HL-60 (cell line): ENCODE data around the gene HNRNPF.

ENCODE experiments used
- CTCF ChIP-seq: IDR thresholded peaks from one replicate; pipeline ENCODE4 v1.5.1; 2011; ENCODE audit warnings: low read length, control low read depth, inconsistent platforms; ENCODE audit not compliant: insufficient read depth
- GABPA ChIP-seq: IDR thresholded peaks from 2 replicates; pipeline ENCODE4 v1.6.1; 2012; ENCODE audit warnings: low read depth
- POLR2AphosphoS5 ChIP-seq: IDR thresholded peaks from 2 replicates; pipeline ENCODE4 v1.6.1; 2012; ENCODE audit warnings: low read depth
- REST ChIP-seq: IDR thresholded peaks from 2 replicates; pipeline ENCODE4 v1.6.1; 2012; ENCODE audit warnings: low read depth; ENCODE audit not compliant: insufficient replicate concordance
- SPI1 ChIP-seq: IDR thresholded peaks from 2 replicates; pipeline ENCODE4 v1.6.1; 2012; ENCODE audit warnings: low read depth, mild to moderate bottlenecking, borderline replicate concordance

DNA sequence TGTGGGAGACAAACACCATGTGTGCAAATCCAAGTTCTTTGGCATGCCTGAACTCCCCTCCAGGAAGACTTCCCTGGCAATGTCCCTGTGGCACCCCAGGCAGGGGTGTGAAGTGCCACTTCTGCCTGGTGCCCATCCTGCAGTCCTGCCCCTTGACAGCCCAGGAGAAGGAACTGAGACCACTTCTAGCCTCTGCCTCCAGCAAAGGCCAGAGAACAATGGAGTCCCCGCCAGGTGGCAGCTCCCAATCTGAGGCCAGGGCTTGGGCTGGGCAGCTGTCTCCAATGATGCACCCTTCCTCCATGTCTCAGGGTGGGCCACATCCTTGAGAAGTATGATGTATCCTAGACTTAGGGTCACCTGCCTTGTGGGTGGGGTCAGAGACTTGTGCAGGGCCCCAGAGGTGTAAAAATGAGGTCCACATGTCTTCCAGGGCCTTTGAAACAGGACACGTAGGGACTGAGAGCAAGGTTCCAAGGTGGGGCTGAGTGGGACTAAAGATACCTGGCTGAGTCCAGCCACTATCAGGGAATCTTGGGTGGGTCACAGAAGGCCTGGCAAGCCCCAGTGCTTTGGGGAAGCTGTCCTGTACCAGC, 32.1 kb downstream of the HNRNPF start:
- TF ChIP-seq CTCF (no peak), POLR2AphosphoS5 (no peak), REST (no peak), GABPA (no peak), SPI1 (no peak)
